HCT116 (cell line): Measurements from ENCODE around the gene CARD18.

Source experiments
- EZH2 ChIP-seq: fragments of 200-600 bp; sonication (generic); IDR thresholded peaks from 2 replicates; pipeline ENCODE4 v1.6.1; 2017; ENCODE audit warnings: antibody characterized with exemption, mixed run types
- EZH2phosphoT487 ChIP-seq: fragments of 200-600 bp; IDR thresholded peaks from 2 replicates; pipeline ENCODE4 v1.6.1; 2018; ENCODE audit warnings: antibody characterized with exemption, borderline replicate concordance
- POLR2A ChIP-seq: IDR thresholded peaks from 2 replicates; pipeline ENCODE4 v1.7.0; 2011; ENCODE audit warnings: borderline replicate concordance; ENCODE audit not compliant: insufficient read depth, insufficient read length; ENCODE audit errors: extremely low read depth
- ZFX ChIP-seq: fragments of 450-650 bp; IDR thresholded peaks from 2 replicates; pipeline ENCODE4 v1.6.1; 2017
- TF ChIP-seq, protein P1 (sequence below), 3 experiments: fragments of 200-600 bp in 1 of 3; sonication (generic) in 1 of 3; IDR thresholded peaks in 2 of 3; conservative IDR thresholded peaks in 1 of 3; 2 replicates each; pipeline ENCODE4 v1.5.1; 2012 to 2017; ENCODE audit warnings: low read depth in 2 of 3, low read length in 2 of 3, antibody characterized with exemption in 1 of 3, borderline replicate concordance in 1 of 3, control low read depth in 1 of 3, mild to moderate bottlenecking in 1 of 3, mixed read lengths in 1 of 3, mixed run types in 1 of 3, moderate library complexity in 1 of 3; ENCODE audit not compliant: insufficient read depth in 1 of 3
- TF ChIP-seq, protein P2 (sequence below): IDR thresholded peaks from 2 replicates; pipeline ENCODE4 v1.6.1; 2011; ENCODE audit warnings: mild to moderate bottlenecking, low read length, moderate library complexity; ENCODE audit not compliant: insufficient replicate concordance; ENCODE audit errors: extremely low read depth
- TF ChIP-seq, protein P3 (sequence below): IDR thresholded peaks from 2 replicates; pipeline ENCODE4 v1.6.1; 2012; ENCODE audit warnings: low read depth

DNA sequence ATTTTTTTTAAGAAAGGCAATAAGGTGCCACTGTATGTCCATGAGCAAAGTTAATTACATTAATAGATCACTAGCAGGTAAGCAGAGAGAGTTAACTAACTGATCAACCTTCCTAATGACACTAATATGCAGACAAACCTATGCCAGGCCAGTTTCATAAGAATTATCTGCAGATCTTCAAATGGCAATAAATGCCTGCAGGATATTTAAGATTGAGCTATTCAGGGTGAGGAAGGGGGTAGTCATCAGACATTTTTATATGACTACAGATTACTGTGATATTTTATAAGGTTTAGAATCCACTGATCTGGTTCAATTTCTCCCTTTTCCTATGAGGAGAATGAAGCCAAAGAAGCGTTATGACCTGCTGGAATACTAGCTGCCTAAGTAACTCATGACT is 30.2 kb downstream of the CARD18 start:
- no peak for TF ChIP-seq ZFX
- no peak for TF ChIP-seq EZH2phosphoT487
- TF ChIP-seq, protein P1, sequence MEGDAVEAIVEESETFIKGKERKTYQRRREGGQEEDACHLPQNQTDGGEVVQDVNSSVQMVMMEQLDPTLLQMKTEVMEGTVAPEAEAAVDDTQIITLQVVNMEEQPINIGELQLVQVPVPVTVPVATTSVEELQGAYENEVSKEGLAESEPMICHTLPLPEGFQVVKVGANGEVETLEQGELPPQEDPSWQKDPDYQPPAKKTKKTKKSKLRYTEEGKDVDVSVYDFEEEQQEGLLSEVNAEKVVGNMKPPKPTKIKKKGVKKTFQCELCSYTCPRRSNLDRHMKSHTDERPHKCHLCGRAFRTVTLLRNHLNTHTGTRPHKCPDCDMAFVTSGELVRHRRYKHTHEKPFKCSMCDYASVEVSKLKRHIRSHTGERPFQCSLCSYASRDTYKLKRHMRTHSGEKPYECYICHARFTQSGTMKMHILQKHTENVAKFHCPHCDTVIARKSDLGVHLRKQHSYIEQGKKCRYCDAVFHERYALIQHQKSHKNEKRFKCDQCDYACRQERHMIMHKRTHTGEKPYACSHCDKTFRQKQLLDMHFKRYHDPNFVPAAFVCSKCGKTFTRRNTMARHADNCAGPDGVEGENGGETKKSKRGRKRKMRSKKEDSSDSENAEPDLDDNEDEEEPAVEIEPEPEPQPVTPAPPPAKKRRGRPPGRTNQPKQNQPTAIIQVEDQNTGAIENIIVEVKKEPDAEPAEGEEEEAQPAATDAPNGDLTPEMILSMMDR (IDR thresholded peaks at IDR 0.05 in 2 of 3, conservative IDR thresholded peaks at IDR 0.05 in 1 of 3; ENCODE audit: borderline replicate concordance in 1 of 3, insufficient read depth in 1 of 3, low read depth in 2 of 3, low read length in 2 of 3) = no peak
- no peak for TF ChIP-seq EZH2
- TF ChIP-seq, protein P2, sequence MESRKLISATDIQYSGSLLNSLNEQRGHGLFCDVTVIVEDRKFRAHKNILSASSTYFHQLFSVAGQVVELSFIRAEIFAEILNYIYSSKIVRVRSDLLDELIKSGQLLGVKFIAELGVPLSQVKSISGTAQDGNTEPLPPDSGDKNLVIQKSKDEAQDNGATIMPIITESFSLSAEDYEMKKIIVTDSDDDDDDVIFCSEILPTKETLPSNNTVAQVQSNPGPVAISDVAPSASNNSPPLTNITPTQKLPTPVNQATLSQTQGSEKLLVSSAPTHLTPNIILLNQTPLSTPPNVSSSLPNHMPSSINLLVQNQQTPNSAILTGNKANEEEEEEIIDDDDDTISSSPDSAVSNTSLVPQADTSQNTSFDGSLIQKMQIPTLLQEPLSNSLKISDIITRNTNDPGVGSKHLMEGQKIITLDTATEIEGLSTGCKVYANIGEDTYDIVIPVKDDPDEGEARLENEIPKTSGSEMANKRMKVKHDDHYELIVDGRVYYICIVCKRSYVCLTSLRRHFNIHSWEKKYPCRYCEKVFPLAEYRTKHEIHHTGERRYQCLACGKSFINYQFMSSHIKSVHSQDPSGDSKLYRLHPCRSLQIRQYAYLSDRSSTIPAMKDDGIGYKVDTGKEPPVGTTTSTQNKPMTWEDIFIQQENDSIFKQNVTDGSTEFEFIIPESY = no peak
- no peak for TF ChIP-seq POLR2A
- TF ChIP-seq, protein P3, sequence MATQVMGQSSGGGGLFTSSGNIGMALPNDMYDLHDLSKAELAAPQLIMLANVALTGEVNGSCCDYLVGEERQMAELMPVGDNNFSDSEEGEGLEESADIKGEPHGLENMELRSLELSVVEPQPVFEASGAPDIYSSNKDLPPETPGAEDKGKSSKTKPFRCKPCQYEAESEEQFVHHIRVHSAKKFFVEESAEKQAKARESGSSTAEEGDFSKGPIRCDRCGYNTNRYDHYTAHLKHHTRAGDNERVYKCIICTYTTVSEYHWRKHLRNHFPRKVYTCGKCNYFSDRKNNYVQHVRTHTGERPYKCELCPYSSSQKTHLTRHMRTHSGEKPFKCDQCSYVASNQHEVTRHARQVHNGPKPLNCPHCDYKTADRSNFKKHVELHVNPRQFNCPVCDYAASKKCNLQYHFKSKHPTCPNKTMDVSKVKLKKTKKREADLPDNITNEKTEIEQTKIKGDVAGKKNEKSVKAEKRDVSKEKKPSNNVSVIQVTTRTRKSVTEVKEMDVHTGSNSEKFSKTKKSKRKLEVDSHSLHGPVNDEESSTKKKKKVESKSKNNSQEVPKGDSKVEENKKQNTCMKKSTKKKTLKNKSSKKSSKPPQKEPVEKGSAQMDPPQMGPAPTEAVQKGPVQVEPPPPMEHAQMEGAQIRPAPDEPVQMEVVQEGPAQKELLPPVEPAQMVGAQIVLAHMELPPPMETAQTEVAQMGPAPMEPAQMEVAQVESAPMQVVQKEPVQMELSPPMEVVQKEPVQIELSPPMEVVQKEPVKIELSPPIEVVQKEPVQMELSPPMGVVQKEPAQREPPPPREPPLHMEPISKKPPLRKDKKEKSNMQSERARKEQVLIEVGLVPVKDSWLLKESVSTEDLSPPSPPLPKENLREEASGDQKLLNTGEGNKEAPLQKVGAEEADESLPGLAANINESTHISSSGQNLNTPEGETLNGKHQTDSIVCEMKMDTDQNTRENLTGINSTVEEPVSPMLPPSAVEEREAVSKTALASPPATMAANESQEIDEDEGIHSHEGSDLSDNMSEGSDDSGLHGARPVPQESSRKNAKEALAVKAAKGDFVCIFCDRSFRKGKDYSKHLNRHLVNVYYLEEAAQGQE = no peak
